GM23338 (cell line): ENCODE data around the gene SLC66A1.

ENCODE experiments used
- CTCF ChIP-seq, 2 experiments: fragments of 200-600 bp in 1 of 2; sonication (generic) in 1 of 2; conservative IDR thresholded peaks; 2 replicates each; pipeline versions ENCODE4 v1.5.1 to v1.6.1; 2016 to 2017; ENCODE audit warnings: antibody characterized with exemption in 2 of 2, low read depth in 2 of 2, mild to moderate bottlenecking in 2 of 2, moderate library complexity in 1 of 2
- EZH2phosphoT487 ChIP-seq: fragments of 200-600 bp; sonication (generic); IDR thresholded peaks from one replicate; pipeline ENCODE4 v1.8.1; 2018; ENCODE audit warnings: antibody characterized with exemption; ENCODE audit not compliant: unreplicated experiment
- POLR2AphosphoS5 ChIP-seq: IDR thresholded peaks from 2 replicates; pipeline ENCODE4 v1.6.1; 2016; ENCODE audit warnings: antibody characterized with exemption, low read depth
- ZNF331 ChIP-seq: fragments of 250-450 bp; sonication (Bioruptor Pico); IDR thresholded peaks from 2 replicates; pipeline ENCODE4 v1.5.0; 2020; ENCODE audit warnings: low read depth, mild to moderate bottlenecking, moderate library complexity

GRCh38 chr1:19367584-19368041, 55.5 kb downstream of the SLC66A1 start:
- TF ChIP-seq CTCF (conservative IDR thresholded peaks at IDR 0.05; ENCODE audit: low read depth in 2 of 2) (no peak), ZNF331 (CRISPR knock-in tag) (no peak), POLR2AphosphoS5 (no peak), EZH2phosphoT487 (no peak)
